ENCODE data around the gene C5AR2.

GRCh38 chr19:47350630-47351029 is 18.7 kb downstream of the C5AR2 start:
- TF ChIP-seq CTCF (IDR thresholded peaks at IDR 0.05; ENCODE audit: insufficient read depth, low read depth, low read length): no peak
- TF ChIP-seq EZH2 (IDR thresholded peaks at IDR 0.05; ENCODE audit: insufficient read depth, low read length): no peak

Measured in astrocyte (in vitro differentiated cells and primary cell).